Measurements from ENCODE around the gene PALM. TPM values are rescaled to one million over a fixed set of nuclear protein-coding genes. Genes with fewer than 3 reads are reported as not detected.
"Not testable (repeated sequence)": the region's sequence is repeated elsewhere in the genome, so short reads cannot be mapped to it uniquely, and the experiment has no call there.

The PALM gene
- not detected for polyA plus RNA-seq

- no peak within 1 kb of the TSS for H3K27ac Mint-ChIP-seq
- H3K36me3 Mint-ChIP-seq: no peaks in the 10 kb centered on the region
- no peak for DNase-seq
- peaks cover 6 to 23% (median 15%) of the 10 kb centered on the region in 3 donors for H3K27me3 Mint-ChIP-seq (ENCODE audit: low read depth in 3 of 3)
- peaks cover 0 to 8% of the 10 kb centered on the region in 2 donors for H3K4me1 Mint-ChIP-seq
- peak within 1 kb of the TSS in 2 of 5 donors; percentile 49 to 71 for H3K4me3 Mint-ChIP-seq
- no peaks in the 10 kb centered on the region for H3K9me3 Mint-ChIP-seq
Observed at GRCh38 chr19:708154-709143, at the start of gene PALM. Gene PALM, plus strand, starts transcription at chr19:708935. Its CDS starts 212 bp downstream, at chr19:709147.

DNA sequence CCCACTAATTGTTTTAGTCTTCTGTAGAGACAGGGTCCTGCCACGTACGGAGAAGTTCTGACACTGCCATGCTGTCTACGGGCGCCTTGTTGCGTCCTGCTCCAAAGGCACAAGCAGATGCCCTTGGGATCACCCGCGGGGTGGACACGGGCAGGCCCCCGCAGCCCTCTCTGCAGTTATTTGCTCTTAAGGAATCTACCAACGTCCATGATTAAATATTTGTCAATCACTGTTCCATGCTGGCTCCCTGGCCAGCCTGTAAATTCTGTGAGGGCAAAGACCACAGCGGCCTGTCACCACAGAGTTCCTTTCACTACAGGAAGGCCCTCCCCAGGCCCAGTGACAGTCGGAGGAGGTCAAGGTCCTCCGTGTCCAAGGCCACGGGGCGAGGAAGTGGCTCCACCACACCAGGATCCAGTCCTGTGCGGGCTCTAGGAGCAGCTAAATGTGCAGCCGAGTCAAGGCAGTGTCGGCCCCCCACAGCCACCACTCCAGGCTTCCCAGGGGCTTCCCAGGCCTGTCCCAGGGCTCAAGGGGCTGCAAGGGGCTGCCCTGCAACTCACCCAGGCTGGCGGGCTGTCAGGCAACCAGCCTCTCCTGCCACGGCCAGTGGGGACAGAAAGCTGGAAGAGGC, 47.8 kb upstream of the PALM start:
- no peak for DNase-seq
- Mint-ChIP-seq H3K9me3 (peaks cover 0 to 2% (median 0%) of the 10 kb centered on the region in 6 donors), H3K27ac (peak overlapping the region; percentile 98 to 100 (median 99)), H3K27me3 (ENCODE audit: low read depth in 3 of 3) (peaks cover 31 to 54% (median 42%) of the 10 kb centered on the region in 3 donors), H3K4me3 (peak overlapping the region; percentile 94 to 99 (median 96)), H3K36me3 (no peaks in the 10 kb centered on the region), H3K4me1 (peaks cover 40 to 63% of the 10 kb centered on the region in 2 donors)

GRCh38 chr19:661427-662196, 47.1 kb upstream of the PALM start:
- H3K4me1 Mint-ChIP-seq: peaks cover 33 to 56% of the 10 kb centered on the region in 2 donors
- peaks cover 0 to 2% (median 0%) of the 10 kb centered on the region in 6 donors for H3K9me3 Mint-ChIP-seq
- peak overlapping the region; percentile 94 to 99 (median 96) for H3K4me3 Mint-ChIP-seq
- DNase-seq: peak; percentile 76 to 79 (median 78)
- H3K27ac Mint-ChIP-seq: peak overlapping the region; percentile 98 to 100 (median 99)
- peaks cover 32 to 53% (median 39%) of the 10 kb centered on the region in 3 donors for H3K27me3 Mint-ChIP-seq (ENCODE audit: low read depth in 3 of 3)
- H3K36me3 Mint-ChIP-seq: no peaks in the 10 kb centered on the region

DNA sequence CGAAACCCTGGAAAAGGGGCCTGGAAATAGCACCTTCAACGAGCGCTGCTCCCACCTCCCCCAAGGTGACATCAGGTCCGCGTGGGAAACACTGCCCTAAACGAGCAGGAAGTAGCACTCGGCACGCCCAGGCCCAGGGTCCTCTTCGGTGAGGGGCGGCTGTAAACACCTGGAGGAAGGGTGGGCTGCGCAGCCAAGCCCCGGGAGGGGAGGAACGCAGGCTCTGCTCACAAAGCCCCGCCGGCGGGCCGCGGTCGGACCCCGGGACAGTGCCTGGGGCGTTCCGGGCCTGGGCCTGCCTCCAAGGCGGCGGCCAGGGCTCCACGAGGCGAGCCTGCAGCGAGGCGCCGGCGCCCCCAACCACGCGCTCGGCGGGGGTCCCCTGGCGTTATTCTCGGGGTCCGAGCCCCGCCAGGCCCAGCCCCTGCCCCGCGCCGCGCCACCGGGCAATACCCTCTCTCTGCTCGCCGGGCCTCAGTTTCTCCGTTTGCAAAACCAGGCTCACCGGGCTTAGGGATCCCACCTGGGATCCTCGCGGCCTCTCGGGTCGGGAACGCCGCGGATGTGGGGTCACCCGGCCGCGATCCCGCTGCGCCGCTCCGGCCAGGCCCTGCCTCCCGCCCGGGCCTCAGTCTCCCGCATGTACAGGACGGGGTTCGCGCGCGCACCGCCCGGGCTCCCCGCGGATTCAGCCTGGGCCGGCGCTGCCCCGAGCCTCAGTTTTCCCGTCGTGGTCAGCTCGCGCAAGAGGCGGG, 46.4 kb upstream of the PALM start:
- Mint-ChIP-seq H3K27me3 (ENCODE audit: low read depth in 3 of 3) (peaks cover 33 to 50% (median 38%) of the 10 kb centered on the region in 3 donors), H3K9me3 (peaks cover 0 to 2% (median 0%) of the 10 kb centered on the region in 6 donors), H3K4me1 (peaks cover 33 to 49% of the 10 kb centered on the region in 2 donors), H3K36me3 (no peaks in the 10 kb centered on the region), H3K4me3 (peak overlapping the region; percentile 94 to 99 (median 96)), H3K27ac (peak overlapping the region; percentile 98 to 100 (median 99))
- DNase-seq: peak; percentile 75 to 79 (median 78)

DNA sequence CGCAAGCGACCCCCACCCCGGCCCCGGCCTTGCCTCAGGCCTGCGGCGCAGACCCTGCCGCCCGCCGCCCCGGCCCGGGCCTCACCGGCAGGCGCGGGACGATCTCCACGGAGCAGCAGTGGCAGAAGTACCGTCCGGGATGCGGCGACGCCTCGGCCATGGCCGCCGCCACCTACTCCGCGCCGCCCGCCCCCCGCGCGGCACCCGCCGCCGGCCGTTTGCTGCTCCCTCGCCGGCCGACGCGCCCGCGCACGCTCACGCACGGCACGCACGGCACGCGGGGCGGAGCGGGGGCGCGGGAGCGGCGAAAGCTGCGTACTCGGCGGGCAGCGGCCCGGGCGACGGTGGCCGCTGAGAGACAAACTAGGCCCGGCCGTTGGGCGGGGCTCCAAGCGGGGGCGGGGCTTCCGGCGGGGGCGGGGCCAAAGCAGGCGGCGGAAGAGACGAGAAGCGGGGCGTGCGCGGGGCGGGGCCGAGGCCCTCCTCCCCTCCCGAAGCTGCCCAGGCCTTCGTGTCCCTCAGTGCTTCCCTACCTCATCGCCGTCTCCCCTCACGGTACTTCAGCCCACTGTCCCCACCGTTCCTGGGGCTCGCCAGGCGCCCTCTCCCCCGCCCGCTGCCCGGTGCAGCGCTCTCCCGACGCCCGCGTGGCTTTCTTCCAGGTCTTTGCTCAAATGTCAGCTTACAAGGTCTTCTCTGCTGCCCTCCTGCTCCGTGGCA, 45.6 kb upstream of the PALM start, which contains the start of gene RNF126:
TSS of gene RNF126 (minus strand) at position 253 of the 720 bp plus-strand sequence. CDS start at position 160, 93 bp downstream.
- Mint-ChIP-seq H3K4me3 (peak within 1 kb of the TSS; percentile 94 to 99 (median 96)), H3K27me3 (ENCODE audit: low read depth in 3 of 3) (peaks cover 30 to 47% (median 37%) of the 10 kb centered on the region in 3 donors), H3K9me3 (peaks cover 0 to 2% (median 0%) of the 10 kb centered on the region in 6 donors), H3K27ac (peak within 1 kb of the TSS; percentile 98 to 100 (median 99)), H3K36me3 (no peaks in the 10 kb centered on the region), H3K4me1 (peaks cover 33 to 44% of the 10 kb centered on the region in 2 donors)
- peak; percentile 87 to 92 (median 91) for DNase-seq

- peaks cover 30 to 51% (median 37%) of the 10 kb centered on the region in 3 donors for H3K27me3 Mint-ChIP-seq (ENCODE audit: low read depth in 3 of 3)
- H3K9me3 Mint-ChIP-seq: peaks cover 0 to 2% (median 0%) of the 10 kb centered on the region in 6 donors
- H3K4me3 Mint-ChIP-seq: peak overlapping the region; percentile 73 to 83 (median 78)
- no peak for DNase-seq
- H3K36me3 Mint-ChIP-seq: no peaks in the 10 kb centered on the region
- peaks cover 33 to 38% of the 10 kb centered on the region in 2 donors for H3K4me1 Mint-ChIP-seq
- peak overlapping the region; percentile 85 to 93 (median 92) for H3K27ac Mint-ChIP-seq
Observed at GRCh38 chr19:663682-664117, 45.0 kb upstream of the PALM start.

- Mint-ChIP-seq H3K27me3 (ENCODE audit: low read depth in 3 of 3) (peaks cover 31 to 43% (median 31%) of the 10 kb centered on the region in 3 donors), H3K9me3 (peaks cover 0 to 3% (median 0%) of the 10 kb centered on the region in 6 donors), H3K4me3 (peak overlapping the region; percentile 62 to 82 (median 72)), H3K4me1 (peaks cover 25 to 27% of the 10 kb centered on the region in 2 donors), H3K36me3 (no peaks in the 10 kb centered on the region), H3K27ac (peak overlapping the region in 5 of 6 donors; percentile 81 to 93 (median 89))
- peak; percentile 71 to 75 (median 74) for DNase-seq
Observed at GRCh38 chr19:664913-665443, 43.8 kb upstream of the PALM start.

- Mint-ChIP-seq H3K4me1 (peaks cover 10 to 14% of the 10 kb centered on the region in 2 donors), H3K27me3 (ENCODE audit: low read depth in 3 of 3) (peaks cover 13 to 23% (median 14%) of the 10 kb centered on the region in 3 donors)
- H3K36me3 Mint-ChIP-seq, H3K9me3 Mint-ChIP-seq, DNase-seq, H3K4me3 Mint-ChIP-seq, H3K27ac Mint-ChIP-seq: not testable (repeated sequence)
Observed at GRCh38 chr19:666985-667573, 41.7 kb upstream of the PALM start.

DNA sequence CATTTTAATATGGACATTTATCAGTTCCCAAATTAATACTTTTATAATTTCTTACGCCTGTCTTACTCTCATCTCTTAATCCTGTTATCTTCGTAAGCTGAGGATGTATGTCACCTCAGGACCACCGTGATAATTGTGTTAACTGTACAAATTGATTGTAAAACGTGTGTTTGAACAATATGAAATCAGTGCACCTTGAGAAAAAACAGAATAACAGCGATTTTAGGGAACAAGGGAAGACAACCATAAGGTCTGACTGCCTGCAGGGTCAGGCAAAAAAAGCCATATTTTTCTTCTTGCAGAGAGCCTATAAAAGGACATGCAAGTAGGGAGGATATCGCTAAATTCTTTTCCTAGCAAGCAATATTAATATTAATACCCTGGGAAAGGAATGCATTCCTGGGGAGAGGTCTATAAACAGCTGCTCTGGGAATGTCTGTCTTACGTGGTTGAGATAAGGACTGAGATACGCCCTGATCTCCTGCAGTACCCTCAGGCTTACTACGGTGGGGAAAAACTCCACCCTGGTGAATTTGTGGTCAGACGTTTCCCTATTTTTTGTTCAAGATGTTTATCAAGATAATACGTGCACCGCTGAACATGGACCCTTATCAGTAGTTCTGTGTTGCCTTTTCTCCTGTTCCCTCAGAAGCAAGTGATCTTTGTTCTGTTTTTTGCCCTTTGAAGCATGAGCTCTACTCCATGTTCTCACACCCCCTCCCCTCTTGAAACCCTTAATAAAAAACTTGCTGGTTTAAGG, 39.9 kb upstream of the PALM start:
- H3K27ac Mint-ChIP-seq, DNase-seq, H3K9me3 Mint-ChIP-seq, H3K4me3 Mint-ChIP-seq, H3K36me3 Mint-ChIP-seq, H3K4me1 Mint-ChIP-seq: not testable (repeated sequence)
- H3K27me3 Mint-ChIP-seq (ENCODE audit: low read depth in 3 of 3): peaks cover 8 to 12% (median 11%) of the 10 kb centered on the region in 3 donors

GRCh38 chr19:670609-671075, 38.1 kb upstream of the PALM start:
- Mint-ChIP-seq H3K4me3 (no peak overlapping the region), H3K36me3 (no peaks in the 10 kb centered on the region), H3K27me3 (ENCODE audit: low read depth in 3 of 3) (peaks cover 9 to 14% (median 11%) of the 10 kb centered on the region in 3 donors), H3K27ac (no peak overlapping the region), H3K9me3 (peaks cover 0 to 3% (median 0%) of the 10 kb centered on the region in 6 donors), H3K4me1 (peaks cover 0 to 2% of the 10 kb centered on the region in 2 donors)
- no peak for DNase-seq
